Measurements from ENCODE around the gene WWOX. TPM values are rescaled to one million over a fixed set of nuclear protein-coding genes. Genes with fewer than 3 reads are reported as not detected.

WWOX gene
- total RNA-seq, 6 donors from 2014 or later: 18.7 to 167 (median 31.0) TPM

DNA sequence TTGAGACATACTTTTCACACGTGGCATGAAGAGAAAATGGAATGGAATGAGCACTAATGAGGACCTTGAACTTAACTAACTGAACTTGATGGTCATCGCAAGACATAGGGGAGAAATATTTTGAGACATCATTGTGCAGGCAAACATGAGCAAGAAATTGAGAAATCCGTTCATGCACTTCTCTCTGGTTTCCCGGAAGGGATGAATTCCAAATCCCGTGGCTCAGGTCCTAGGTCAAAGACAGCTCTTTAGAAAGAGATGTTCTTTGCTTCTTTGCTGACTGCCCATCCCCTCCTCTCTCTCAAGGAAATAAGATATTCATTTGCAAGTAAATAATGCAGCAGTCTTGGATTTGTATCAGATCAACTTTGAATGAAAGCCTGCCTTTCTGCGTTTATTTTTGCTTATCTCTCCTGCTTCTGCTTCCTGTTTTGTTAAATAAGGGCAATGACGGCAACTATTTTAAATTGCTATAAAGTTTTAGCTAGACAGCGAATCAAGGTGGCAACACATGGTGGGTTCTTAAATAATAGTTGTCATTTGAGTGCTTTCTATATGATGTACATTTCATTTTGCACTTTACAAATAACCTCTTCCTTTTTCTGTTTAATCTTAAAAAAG lies 843.3 kb downstream of the WWOX start:
- Histone ChIP-seq H3K27me3 (no peaks in the 10 kb centered on the region), H3K9me3 (no peaks in the 10 kb centered on the region), H3K27ac (no peak overlapping the region), H3K36me3 (no peaks in the 10 kb centered on the region), H3K4me3 (no peak overlapping the region), H3K4me1 (peaks cover 0 to 5% (median 2%) of the 10 kb centered on the region in 4 donors)
- 34 to 39% methylated on average over 8 of the region's 8 CpGs for WGBS, 2 donors
- no peak for DNase-seq
- no peak for ATAC-seq (ENCODE audit: low FRiP score in 2 of 2)
- TF ChIP-seq, protein P1, sequence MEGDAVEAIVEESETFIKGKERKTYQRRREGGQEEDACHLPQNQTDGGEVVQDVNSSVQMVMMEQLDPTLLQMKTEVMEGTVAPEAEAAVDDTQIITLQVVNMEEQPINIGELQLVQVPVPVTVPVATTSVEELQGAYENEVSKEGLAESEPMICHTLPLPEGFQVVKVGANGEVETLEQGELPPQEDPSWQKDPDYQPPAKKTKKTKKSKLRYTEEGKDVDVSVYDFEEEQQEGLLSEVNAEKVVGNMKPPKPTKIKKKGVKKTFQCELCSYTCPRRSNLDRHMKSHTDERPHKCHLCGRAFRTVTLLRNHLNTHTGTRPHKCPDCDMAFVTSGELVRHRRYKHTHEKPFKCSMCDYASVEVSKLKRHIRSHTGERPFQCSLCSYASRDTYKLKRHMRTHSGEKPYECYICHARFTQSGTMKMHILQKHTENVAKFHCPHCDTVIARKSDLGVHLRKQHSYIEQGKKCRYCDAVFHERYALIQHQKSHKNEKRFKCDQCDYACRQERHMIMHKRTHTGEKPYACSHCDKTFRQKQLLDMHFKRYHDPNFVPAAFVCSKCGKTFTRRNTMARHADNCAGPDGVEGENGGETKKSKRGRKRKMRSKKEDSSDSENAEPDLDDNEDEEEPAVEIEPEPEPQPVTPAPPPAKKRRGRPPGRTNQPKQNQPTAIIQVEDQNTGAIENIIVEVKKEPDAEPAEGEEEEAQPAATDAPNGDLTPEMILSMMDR (IDR thresholded peaks at IDR 0.05): no peak
- no peak for TF ChIP-seq POLR2AphosphoS5 (IDR thresholded peaks at IDR 0.05)
- TF ChIP-seq POLR2A (IDR thresholded peaks at IDR 0.05): no peak
- no peak for TF ChIP-seq EP300 (IDR thresholded peaks at IDR 0.05)

DNA sequence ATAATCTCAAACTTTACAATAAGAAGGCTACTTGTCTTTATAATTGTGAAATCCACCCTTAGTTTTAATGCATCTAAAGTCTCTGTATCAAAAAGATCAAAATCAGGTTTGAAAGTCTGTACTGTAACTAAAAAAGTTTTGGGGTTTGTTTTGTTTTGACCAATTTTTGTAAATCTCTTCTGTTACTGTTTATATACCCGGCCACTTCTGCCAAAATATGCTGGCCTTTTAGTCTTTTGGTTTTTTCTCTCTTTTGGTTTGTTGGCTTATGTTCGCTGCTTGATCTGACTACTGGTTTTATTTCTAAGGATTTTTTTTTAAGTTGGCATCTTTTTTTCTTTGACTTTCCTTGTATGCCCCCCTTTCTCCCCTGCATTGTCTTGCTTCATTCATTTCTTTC lies 845.9 kb downstream of the WWOX start:
- H3K27ac ChIP-seq: no peak overlapping the region
- no peaks in the 10 kb centered on the region for H3K36me3 ChIP-seq
- no peaks in the 10 kb centered on the region for H3K27me3 ChIP-seq
- H3K4me3 ChIP-seq: no peak overlapping the region
- ATAC-seq (ENCODE audit: low FRiP score in 2 of 2) (no peak), DNase-seq (no peak)
- peaks cover 0 to 5% (median 2%) of the 10 kb centered on the region in 4 donors for H3K4me1 ChIP-seq
- H3K9me3 ChIP-seq: no peaks in the 10 kb centered on the region
- TF ChIP-seq POLR2AphosphoS5 (IDR thresholded peaks at IDR 0.05) (no peak), EP300 (IDR thresholded peaks at IDR 0.05) (no peak), POLR2A (IDR thresholded peaks at IDR 0.05) (no peak)
- TF ChIP-seq, protein P1 (IDR thresholded peaks at IDR 0.05): no peak
- 84 to 87% methylated on average over 2 of the region's 2 CpGs for WGBS, 2 donors

DNA sequence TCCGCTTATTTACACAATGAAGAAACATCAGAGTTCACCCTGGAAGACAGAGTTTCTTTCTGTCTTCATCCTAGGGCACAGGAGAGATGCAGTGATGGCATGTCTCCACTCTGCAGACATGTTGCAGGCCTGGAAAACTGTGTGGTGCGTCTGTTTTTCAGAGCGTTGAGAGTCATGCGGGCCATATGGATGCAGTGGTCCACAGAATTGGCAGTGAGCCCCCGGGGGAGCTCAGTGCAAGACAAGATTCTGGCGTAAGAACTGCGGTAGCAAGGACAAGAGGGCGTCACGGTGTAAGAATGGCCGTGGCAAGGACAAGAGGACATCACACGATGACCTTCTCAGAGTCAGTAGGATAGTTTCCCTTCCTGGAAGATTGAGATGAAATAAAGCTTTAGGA lies 847.1 kb downstream of the WWOX start:
- no peaks in the 10 kb centered on the region for H3K27me3 ChIP-seq
- no peaks in the 10 kb centered on the region for H3K36me3 ChIP-seq
- H3K27ac ChIP-seq: no peak overlapping the region
- peaks cover 0 to 5% (median 2%) of the 10 kb centered on the region in 4 donors for H3K4me1 ChIP-seq
- no peak overlapping the region for H3K4me3 ChIP-seq
- H3K9me3 ChIP-seq: no peaks in the 10 kb centered on the region
- TF ChIP-seq, protein P1 (IDR thresholded peaks at IDR 0.05): no peak
- TF ChIP-seq POLR2A (IDR thresholded peaks at IDR 0.05): no peak
- WGBS, 2 donors: 92 to 93% methylated on average over 11 of the region's 11 CpGs
- ATAC-seq (ENCODE audit: low FRiP score in 2 of 2) (no peak), DNase-seq (no peak)

DNA sequence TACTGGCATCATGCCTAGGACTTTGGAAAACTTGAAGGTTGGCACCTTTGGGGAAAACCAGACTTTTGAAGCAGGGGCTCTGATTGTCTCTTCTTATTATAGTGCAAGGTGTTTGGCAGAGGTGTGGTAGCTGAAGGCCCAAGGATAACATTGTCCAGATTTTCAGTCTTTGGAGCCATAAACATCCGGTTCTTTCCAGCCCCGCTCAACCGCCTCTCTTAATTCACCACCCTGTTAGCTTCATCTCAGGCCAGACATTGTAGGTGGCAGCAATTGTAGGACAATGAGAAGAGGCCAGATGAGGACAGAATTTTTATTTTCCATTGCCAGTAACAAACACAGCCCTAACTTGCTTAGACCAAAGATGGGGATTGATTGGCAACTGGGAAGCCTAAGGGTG lies 851.3 kb downstream of the WWOX start:
- no peak for ATAC-seq (ENCODE audit: low FRiP score in 2 of 2)
- H3K9me3 ChIP-seq: no peaks in the 10 kb centered on the region
- no peaks in the 10 kb centered on the region for H3K36me3 ChIP-seq
- WGBS, 2 donors: 65 to 67% methylated on average over 3 of the region's 3 CpGs
- no peak for DNase-seq
- H3K27ac ChIP-seq: no peak overlapping the region
- H3K27me3 ChIP-seq: no peaks in the 10 kb centered on the region
- no peaks in the 10 kb centered on the region for H3K4me1 ChIP-seq
- TF ChIP-seq POLR2AphosphoS5 (IDR thresholded peaks at IDR 0.05): no peak
- no peak for TF ChIP-seq EP300 (IDR thresholded peaks at IDR 0.05)
- TF ChIP-seq, protein P1 (IDR thresholded peaks at IDR 0.05): no peak
- no peak for TF ChIP-seq POLR2A (IDR thresholded peaks at IDR 0.05)
- H3K4me3 ChIP-seq: no peak overlapping the region

DNA sequence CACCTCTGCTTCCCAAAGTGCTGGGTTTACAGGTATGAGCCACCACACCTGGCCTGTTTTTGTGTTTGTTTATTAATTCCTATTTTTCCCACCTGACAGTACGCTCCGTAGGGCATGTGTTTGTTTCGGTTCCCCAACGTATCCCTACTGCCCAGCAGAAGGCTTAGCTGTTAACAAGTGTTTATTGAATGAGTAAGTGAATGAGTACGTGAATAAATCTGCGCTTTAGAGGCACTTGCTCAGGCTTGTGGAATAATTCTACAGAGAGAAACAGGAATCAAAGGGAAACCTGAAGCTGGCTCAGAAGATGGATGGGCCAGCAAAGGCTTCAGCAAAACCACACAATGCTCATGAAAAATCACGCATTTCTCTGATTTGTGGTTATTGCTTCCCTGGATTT lies 853.2 kb downstream of the WWOX start:
- Histone ChIP-seq H3K36me3 (no peaks in the 10 kb centered on the region), H3K27me3 (no peaks in the 10 kb centered on the region), H3K27ac (no peak overlapping the region), H3K4me1 (no peaks in the 10 kb centered on the region), H3K4me3 (no peak overlapping the region), H3K9me3 (no peaks in the 10 kb centered on the region)
- TF ChIP-seq, protein P1 (IDR thresholded peaks at IDR 0.05): no peak
- TF ChIP-seq EP300 (IDR thresholded peaks at IDR 0.05) (no peak), POLR2AphosphoS5 (IDR thresholded peaks at IDR 0.05) (no peak), POLR2A (IDR thresholded peaks at IDR 0.05) (no peak)
- WGBS, 2 donors: 90 to 98% methylated on average over 7 of the region's 7 CpGs
- DNase-seq (no peak), ATAC-seq (ENCODE audit: low FRiP score in 2 of 2) (no peak)
